ENCODE measurements around the gene IL4I1.

DNA sequence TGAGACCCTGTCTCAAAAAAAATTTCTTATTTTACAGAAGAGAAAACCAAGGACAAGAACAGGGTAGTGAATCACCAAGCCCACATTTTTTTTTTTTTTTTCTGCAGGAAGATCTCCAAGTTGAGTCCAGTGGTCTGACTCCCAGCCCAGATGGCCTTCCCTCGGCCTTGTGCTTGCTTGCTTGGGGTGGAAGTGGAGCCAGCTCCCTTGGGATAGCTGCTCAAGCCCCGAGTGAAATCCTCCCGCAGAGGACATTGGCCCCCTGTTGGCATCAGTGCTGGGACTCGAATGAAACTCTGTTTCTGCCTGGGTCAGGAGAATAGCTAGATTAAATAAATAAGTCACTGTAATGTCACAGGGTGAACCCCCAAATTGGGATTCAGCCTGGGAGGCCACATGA lies 42.0 kb upstream of the IL4I1 start:
- TF ChIP-seq POLR2A (IDR thresholded peaks at IDR 0.05; ENCODE audit: low read depth, low read length) (no peak), POLR2AphosphoS5 (IDR thresholded peaks at IDR 0.05; ENCODE audit: low read depth, low read length) (no peak), TAF1 (IDR thresholded peaks at IDR 0.05; ENCODE audit: low read depth, low read length) (no peak)
